Natural killer cell (primary cell): ENCODE results near the gene CGNL1. TPM values are rescaled to one million over a fixed set of nuclear protein-coding genes. Genes with fewer than 3 reads are reported as not detected.
A peak's percentile ranks its signal among the peaks of the same experiment; 100 is the strongest.

Experiments used
- ATAC-seq, 3 donors: fragments of 150-1000 bp in 2 of 3; fragments of 200-7000 bp in 1 of 3; cut with Tn5 transposase; 1 replicate in 1 of 3; 2 replicates in 2 of 3; pipeline ENCODE4 v1.10.0; 2021; ENCODE audit warnings: mild to moderate bottlenecking in 2 of 3, moderate library complexity in 2 of 3
- DNase-seq, 2 donors: peaks; one replicate each; pipeline versions ENCODE4 v3.0.0 to v3.0.0-alpha.2; 2013 to 2021; ENCODE audit warnings: mixed read lengths in 1 of 2
- H3K27ac ChIP-seq: one replicate; pipeline ENCODE4 v1.5.1; 2013; ENCODE audit warnings: mild to moderate bottlenecking, low read length
- H3K27me3 ChIP-seq: one replicate; pipeline ENCODE4 v1.6.1; 2013; ENCODE audit warnings: low read length; ENCODE audit not compliant: control insufficient read depth, insufficient read depth
- H3K36me3 ChIP-seq: one replicate; pipeline ENCODE4 v1.6.1; 2013; ENCODE audit warnings: low read length; ENCODE audit not compliant: control insufficient read depth, insufficient read depth
- H3K4me1 ChIP-seq: one replicate; pipeline ENCODE4 v1.6.1; 2013; ENCODE audit warnings: low read length; ENCODE audit not compliant: control insufficient read depth, insufficient read depth
- H3K4me3 ChIP-seq: one replicate; pipeline ENCODE4 v1.5.1; 2013; ENCODE audit warnings: low read length
- H3K9me3 ChIP-seq: one replicate; pipeline ENCODE4 v1.6.1; 2013; ENCODE audit warnings: low read length; ENCODE audit not compliant: control insufficient read depth, insufficient read depth
- H3K27ac Mint-ChIP-seq, 2 donors: one replicate each; pipeline ENCODE4 v1.8.0; 2022; ENCODE audit warnings: mild to moderate bottlenecking in 2 of 2, mixed read lengths in 2 of 2, moderate library complexity in 1 of 2
- H3K27me3 Mint-ChIP-seq, 2 donors: one replicate each; pipeline ENCODE4 v1.8.0; 2022; ENCODE audit warnings: low read depth in 2 of 2, mixed read lengths in 2 of 2
- H3K36me3 Mint-ChIP-seq: one replicate; pipeline ENCODE4 v1.8.0; 2022; ENCODE audit warnings: mixed read lengths
- H3K4me1 Mint-ChIP-seq, 2 donors: one replicate each; pipeline ENCODE4 v1.8.0; 2022; ENCODE audit warnings: mixed read lengths in 2 of 2
- H3K4me3 Mint-ChIP-seq: one replicate; pipeline ENCODE4 v1.8.0; 2022; ENCODE audit warnings: mild to moderate bottlenecking, moderate library complexity, mixed read lengths
- H3K9me3 Mint-ChIP-seq, 2 donors: one replicate each; pipeline ENCODE4 v1.8.0; 2022; ENCODE audit warnings: mixed read lengths in 2 of 2
- CTCF ChIP-seq: fragments of 200-600 bp; IDR thresholded peaks from one replicate; pipeline ENCODE4 v1.8.0; 2022; ENCODE audit warnings: antibody characterized with exemption
- WGBS: methylation state at CpG from one replicate; pipeline ENCODE4 v1.1.7; 2013; ENCODE audit warnings: missing lambda C conversion rate; ENCODE audit not compliant: insufficient coverage; 5-methylcytosine and 5-hydroxymethylcytosine counted together
- intact Hi-C: fragments of 100-400 bp; cut with micrococcal nuclease; formaldehyde crosslinking; loops from one replicate; pipeline ENCODE4 v1.14.2; 2022
- total RNA-seq, 4 donors: library from RNA; stranded (reverse); fragments of 120-200 nt in 1 of 4; gene quantifications; one replicate each; pipeline versions ENCODE4 v1.2.3 to v1.2.4, GENCODE V29; 2013 to 2022

CGNL1 gene
- total RNA-seq, 3 donors from 2014 or later (not counting 1 experiment from before 2014, with no cell fraction given): not detected

- H3K9me3 Mint-ChIP-seq: no peaks in the 10 kb centered on the region
- no peak overlapping the region for H3K4me3 Mint-ChIP-seq
- 86% methylated on average over 5 of the region's 5 CpGs for WGBS
- DNase-seq (no peak), ATAC-seq (no peak)
- Histone ChIP-seq H3K36me3 (no peaks in the 10 kb centered on the region), H3K27ac (no peak overlapping the region), H3K27me3 (no peaks in the 10 kb centered on the region), H3K4me3 (no peak overlapping the region), H3K4me1 (peaks cover 7% of the 10 kb centered on the region), H3K9me3 (no peaks in the 10 kb centered on the region)
- peaks cover 15 to 32% of the 10 kb centered on the region in 2 donors for H3K27me3 Mint-ChIP-seq
- H3K4me1 Mint-ChIP-seq: peaks cover 26 to 31% of the 10 kb centered on the region in 2 donors
- no peaks in the 10 kb centered on the region for H3K36me3 Mint-ChIP-seq
- H3K27ac Mint-ChIP-seq: no peak overlapping the region
- intact Hi-C loops: no loop called here
- no peak for TF ChIP-seq CTCF
These were observed 47.4 kb upstream of the CGNL1 start for GRCh38 chr15:57328897-57329296.

- DNase-seq (no peak), ATAC-seq (peak in 1 of 3 donors; percentile 39)
- TF ChIP-seq CTCF: no peak
- Histone ChIP-seq H3K4me3 (no peak overlapping the region), H3K27me3 (no peaks in the 10 kb centered on the region), H3K27ac (no peak overlapping the region), H3K9me3 (no peaks in the 10 kb centered on the region), H3K36me3 (no peaks in the 10 kb centered on the region), H3K4me1 (peaks cover 7% of the 10 kb centered on the region)
- H3K4me3 Mint-ChIP-seq: no peak overlapping the region
- intact Hi-C loops: no loop called here
- WGBS: 32% methylated on average over 12 of the region's 13 CpGs
- H3K36me3 Mint-ChIP-seq: no peaks in the 10 kb centered on the region
- H3K4me1 Mint-ChIP-seq: peaks cover 31 to 38% of the 10 kb centered on the region in 2 donors
- no peak overlapping the region for H3K27ac Mint-ChIP-seq
- peaks cover 20 to 41% of the 10 kb centered on the region in 2 donors for H3K27me3 Mint-ChIP-seq
- no peaks in the 10 kb centered on the region for H3K9me3 Mint-ChIP-seq
These were observed 46.5 kb upstream of the CGNL1 start for GRCh38 chr15:57329582-57330367.

GRCh38 chr15:57330619-57331340 is 45.5 kb upstream of the CGNL1 start:
- no peaks in the 10 kb centered on the region for H3K9me3 ChIP-seq
- Mint-ChIP-seq H3K4me3 (no peak overlapping the region), H3K36me3 (no peaks in the 10 kb centered on the region), H3K27ac (no peak overlapping the region), H3K4me1 (peaks cover 29 to 41% of the 10 kb centered on the region in 2 donors), H3K27me3 (peaks cover 26 to 42% of the 10 kb centered on the region in 2 donors), H3K9me3 (no peaks in the 10 kb centered on the region)
- intact Hi-C loops: no loop called here
- H3K4me3 ChIP-seq: no peak overlapping the region
- H3K4me1 ChIP-seq: peaks cover 7% of the 10 kb centered on the region
- no peaks in the 10 kb centered on the region for H3K36me3 ChIP-seq
- no peaks in the 10 kb centered on the region for H3K27me3 ChIP-seq
- WGBS: 84% methylated on average over 13 of the region's 14 CpGs
- ATAC-seq: no peak
- TF ChIP-seq CTCF: no peak
- no peak for DNase-seq
- H3K27ac ChIP-seq: no peak overlapping the region
